Measurements from ENCODE around the gene FARSB. TPM values are rescaled to one million over a fixed set of nuclear protein-coding genes. Genes with fewer than 3 reads are reported as not detected.

The FARSB gene
- total RNA-seq, 1 donor from 2014 or later = 23.1 TPM

GRCh38 chr2:222603501-222603900 lies 52.4 kb downstream of the FARSB start:
- Histone ChIP-seq H3K36me3 (ENCODE audit: insufficient read depth, low read length) (peaks cover 9% of the 10 kb centered on the region), H3K27me3 (ENCODE audit: insufficient read depth, low read length) (no peaks in the 10 kb centered on the region), H3K4me2 (ENCODE audit: low read length) (no peak overlapping the region), H2AFZ (ENCODE audit: low read depth, low read length) (no peak overlapping the region), H3K79me2 (ENCODE audit: insufficient read depth, low read length) (no peaks in the 10 kb centered on the region), H3K9me3 (ENCODE audit: insufficient read depth, low read depth, low read length) (no peaks in the 10 kb centered on the region), H3K4me1 (ENCODE audit: insufficient read depth, low read length) (no peaks in the 10 kb centered on the region), H3K4me3 (ENCODE audit: insufficient read depth, low read depth, low read length) (no peak overlapping the region), H3K9ac (ENCODE audit: low read length) (no peak overlapping the region), H4K20me1 (ENCODE audit: insufficient read depth, low read length) (no peaks in the 10 kb centered on the region), H3K27ac (ENCODE audit: low read depth, low read length) (no peak overlapping the region)
- Mint-ChIP-seq H3K4me3 (ENCODE audit: unreplicated experiment) (no peak overlapping the region), H3K4me1 (ENCODE audit: low read depth, unreplicated experiment) (no peaks in the 10 kb centered on the region), H3K36me3 (ENCODE audit: low read depth, unreplicated experiment) (no peaks in the 10 kb centered on the region), H3K27ac (ENCODE audit: unreplicated experiment) (no peak overlapping the region), H3K9me3 (ENCODE audit: unreplicated experiment) (no peaks in the 10 kb centered on the region), H3K27me3 (ENCODE audit: low read depth, unreplicated experiment) (no peaks in the 10 kb centered on the region)
- TF ChIP-seq CTCF (IDR thresholded peaks at IDR 0.05; ENCODE audit: insufficient read depth, low read depth, low read length) (no peak), EZH2 (IDR thresholded peaks at IDR 0.05; ENCODE audit: insufficient read depth, low read length) (no peak)
- no peak for FAIRE-seq
- no peak for DNase-seq (ENCODE audit: low read depth)

GRCh38 chr2:222598611-222599010 lies 57.3 kb downstream of the FARSB start:
- H3K27ac ChIP-seq (ENCODE audit: low read depth, low read length) = no peak overlapping the region
- H4K20me1 ChIP-seq (ENCODE audit: insufficient read depth, low read length) = peaks cover 5% of the 10 kb centered on the region
- no peaks in the 10 kb centered on the region for H3K36me3 Mint-ChIP-seq (ENCODE audit: low read depth, unreplicated experiment)
- no peaks in the 10 kb centered on the region for H3K27me3 ChIP-seq (ENCODE audit: insufficient read depth, low read length)
- FAIRE-seq = no peak
- H3K36me3 ChIP-seq (ENCODE audit: insufficient read depth, low read length) = peaks cover 27% of the 10 kb centered on the region
- no peaks in the 10 kb centered on the region for H3K9me3 ChIP-seq (ENCODE audit: insufficient read depth, low read depth, low read length)
- H3K9ac ChIP-seq (ENCODE audit: low read length) = no peak overlapping the region
- DNase-seq (ENCODE audit: low read depth) = no peak
- H2AFZ ChIP-seq (ENCODE audit: low read depth, low read length) = no peak overlapping the region
- no peaks in the 10 kb centered on the region for H3K27me3 Mint-ChIP-seq (ENCODE audit: low read depth, unreplicated experiment)
- H3K4me3 ChIP-seq (ENCODE audit: insufficient read depth, low read depth, low read length) = no peak overlapping the region
- no peak for TF ChIP-seq CTCF (IDR thresholded peaks at IDR 0.05; ENCODE audit: insufficient read depth, low read depth, low read length)
- TF ChIP-seq EZH2 (IDR thresholded peaks at IDR 0.05; ENCODE audit: insufficient read depth, low read length) = no peak
- no peak overlapping the region for H3K4me3 Mint-ChIP-seq (ENCODE audit: unreplicated experiment)
- H3K4me1 Mint-ChIP-seq (ENCODE audit: low read depth, unreplicated experiment) = peaks cover 10% of the 10 kb centered on the region
- no peaks in the 10 kb centered on the region for H3K4me1 ChIP-seq (ENCODE audit: insufficient read depth, low read length)
- no peak overlapping the region for H3K4me2 ChIP-seq (ENCODE audit: low read length)
- H3K79me2 ChIP-seq (ENCODE audit: insufficient read depth, low read length) = no peaks in the 10 kb centered on the region
- no peak overlapping the region for H3K27ac Mint-ChIP-seq (ENCODE audit: unreplicated experiment)
- no peaks in the 10 kb centered on the region for H3K9me3 Mint-ChIP-seq (ENCODE audit: unreplicated experiment)

- no peak for FAIRE-seq
- Mint-ChIP-seq H3K27ac (ENCODE audit: unreplicated experiment) (no peak overlapping the region), H3K36me3 (ENCODE audit: low read depth, unreplicated experiment) (peaks cover 3% of the 10 kb centered on the region), H3K9me3 (ENCODE audit: unreplicated experiment) (no peaks in the 10 kb centered on the region), H3K4me3 (ENCODE audit: unreplicated experiment) (no peak overlapping the region), H3K27me3 (ENCODE audit: low read depth, unreplicated experiment) (no peaks in the 10 kb centered on the region), H3K4me1 (ENCODE audit: low read depth, unreplicated experiment) (peaks cover 10% of the 10 kb centered on the region)
- Histone ChIP-seq H3K4me2 (ENCODE audit: low read length) (no peak overlapping the region), H3K27me3 (ENCODE audit: insufficient read depth, low read length) (no peaks in the 10 kb centered on the region), H3K4me3 (ENCODE audit: insufficient read depth, low read depth, low read length) (no peak overlapping the region), H4K20me1 (ENCODE audit: insufficient read depth, low read length) (peaks cover 5% of the 10 kb centered on the region), H3K9ac (ENCODE audit: low read length) (no peak overlapping the region), H3K79me2 (ENCODE audit: insufficient read depth, low read length) (no peaks in the 10 kb centered on the region), H3K9me3 (ENCODE audit: insufficient read depth, low read depth, low read length) (no peaks in the 10 kb centered on the region), H2AFZ (ENCODE audit: low read depth, low read length) (no peak overlapping the region), H3K36me3 (ENCODE audit: insufficient read depth, low read length) (peaks cover 27% of the 10 kb centered on the region), H3K27ac (ENCODE audit: low read depth, low read length) (no peak overlapping the region), H3K4me1 (ENCODE audit: insufficient read depth, low read length) (no peaks in the 10 kb centered on the region)
- TF ChIP-seq EZH2 (IDR thresholded peaks at IDR 0.05; ENCODE audit: insufficient read depth, low read length) (no peak), CTCF (IDR thresholded peaks at IDR 0.05; ENCODE audit: insufficient read depth, low read depth, low read length) (no peak)
- DNase-seq (ENCODE audit: low read depth) = no peak
Measured at GRCh38 chr2:222595581-222595980, 60.3 kb downstream of the FARSB start.
